ENCODE measurements around the gene GOLGA6C. TPM values are rescaled to one million over a fixed set of nuclear protein-coding genes. Genes with fewer than 3 reads are reported as not detected.
"Not testable (repeated sequence)": the region's sequence is repeated elsewhere in the genome, so short reads cannot be mapped to it uniquely, and the experiment has no call there.

Gene GOLGA6C
- total RNA-seq, 1 donor from 2014 or later, result not detected

- ATAC-seq, result no peak
Observed at GRCh38 chr15:75227663-75228280, 30.4 kb upstream of the GOLGA6C start.

GRCh38 chr15:75228787-75229186 lies 29.3 kb upstream of the GOLGA6C start:
- ATAC-seq, result no peak

- no peak for ATAC-seq
Observed at GRCh38 chr15:75229191-75230015, 28.7 kb upstream of the GOLGA6C start.

- no peak for ATAC-seq
Observed at GRCh38 chr15:75230016-75230343, 28.2 kb upstream of the GOLGA6C start.

- ATAC-seq, result no peak
Observed at GRCh38 chr15:75230551-75231371, 27.4 kb upstream of the GOLGA6C start.

GRCh38 chr15:75231836-75232235 lies 26.3 kb upstream of the GOLGA6C start:
- ATAC-seq, result no peak

- no peak for ATAC-seq
Observed at GRCh38 chr15:75232252-75232813, 25.8 kb upstream of the GOLGA6C start.

GRCh38 chr15:75232826-75233503 lies 25.2 kb upstream of the GOLGA6C start:
- ATAC-seq, result no peak

- no peak for ATAC-seq
Observed at GRCh38 chr15:75233504-75234190, 24.5 kb upstream of the GOLGA6C start.

GRCh38 chr15:75234191-75234810 lies 23.8 kb upstream of the GOLGA6C start:
- ATAC-seq, result no peak

- ATAC-seq, result no peak
Observed at GRCh38 chr15:75235051-75235673, 23.0 kb upstream of the GOLGA6C start.

GRCh38 chr15:75235760-75236729 lies 22.1 kb upstream of the GOLGA6C start:
- ATAC-seq, result no peak

GRCh38 chr15:75237316-75237982 lies 20.7 kb upstream of the GOLGA6C start:
- no peak for ATAC-seq

GRCh38 chr15:75238150-75238549 lies 20.0 kb upstream of the GOLGA6C start:
- no peak for ATAC-seq

- not testable (repeated sequence) for ATAC-seq
Observed at GRCh38 chr15:75245741-75246140, 12.4 kb upstream of the GOLGA6C start.

- ATAC-seq, result not testable (repeated sequence)
Observed at GRCh38 chr15:75248991-75249390, 9.1 kb upstream of the GOLGA6C start.

- no peak for ATAC-seq
Observed at GRCh38 chr15:75249726-75250125, 8.4 kb upstream of the GOLGA6C start.

- peak; percentile 60 for ATAC-seq
Observed at GRCh38 chr15:75251343-75251742, 6.8 kb upstream of the GOLGA6C start.

- ATAC-seq, result not testable (repeated sequence)
Observed at GRCh38 chr15:75252285-75252684, 5.8 kb upstream of the GOLGA6C start.
